DOHH2 (cell line): ENCODE measurements around the gene TBC1D14.
A peak's percentile ranks its signal among the peaks of the same experiment; 100 is the strongest.
"Not testable (repeated sequence)": the region's sequence is repeated elsewhere in the genome, so short reads cannot be mapped to it uniquely, and the experiment has no call there.

Source experiments
- H3F3A ChIP-seq: fragments of 200-600 bp; sonication (generic), shearing (Covaris generic); 2 replicates; pipeline ENCODE4 v1.6.0; 2016; ENCODE audit warnings: antibody characterized with exemption, mild to moderate bottlenecking; ENCODE audit not compliant: control insufficient read depth, insufficient read depth
- H3K27ac ChIP-seq: fragments of 200-600 bp; sonication (generic); 2 replicates; pipeline ENCODE4 v1.5.1; 2014; ENCODE audit warnings: low read depth, mild to moderate bottlenecking, low read length, moderate library complexity
- H3K27me3 ChIP-seq: fragments of 200-600 bp; sonication (generic); 2 replicates; pipeline ENCODE4 v1.6.1; 2014; ENCODE audit warnings: mild to moderate bottlenecking, low read length, mixed read lengths; ENCODE audit not compliant: control insufficient read depth
- H3K36me3 ChIP-seq: fragments of 200-600 bp; sonication (generic); 2 replicates; pipeline ENCODE4 v1.6.1; 2014; ENCODE audit warnings: mild to moderate bottlenecking, low read length, moderate library complexity, mixed read lengths; ENCODE audit not compliant: control insufficient read depth
- H3K4me1 ChIP-seq: fragments of 200-600 bp; sonication (generic); 2 replicates; pipeline ENCODE4 v1.6.1; 2014; ENCODE audit warnings: mild to moderate bottlenecking, low read length, mixed read lengths; ENCODE audit not compliant: control insufficient read depth
- H3K4me2 ChIP-seq: fragments of 200-600 bp; sonication (generic); 2 replicates; pipeline ENCODE4 v1.6.0; 2014; ENCODE audit warnings: mild to moderate bottlenecking, low read length, moderate library complexity
- H3K4me3 ChIP-seq: fragments of 200-600 bp; sonication (generic); 2 replicates; pipeline ENCODE4 v1.5.1; 2014; ENCODE audit warnings: mild to moderate bottlenecking, low read length, mixed read lengths
- H3K79me2 ChIP-seq: fragments of 200-600 bp; sonication (generic); 2 replicates; pipeline ENCODE4 v1.6.1; 2014; ENCODE audit warnings: mild to moderate bottlenecking, low read length, mixed read lengths; ENCODE audit not compliant: control insufficient read depth
- H3K9me2 ChIP-seq: fragments of 200-600 bp; sonication (generic); replicated peaks from 2 replicates; pipeline ENCODE4 v1.6.1; 2014; ENCODE audit warnings: mild to moderate bottlenecking, low read length, mixed read lengths; ENCODE audit not compliant: control insufficient read depth
- H3K9me3 ChIP-seq: fragments of 200-600 bp; sonication (generic); 2 replicates; pipeline ENCODE4 v1.6.1; 2014; ENCODE audit warnings: antibody characterized with exemption, low read length, mixed read lengths; ENCODE audit not compliant: control insufficient read depth, insufficient read depth
- H4K20me1 ChIP-seq: fragments of 200-600 bp; sonication (generic); 2 replicates; pipeline ENCODE4 v1.6.0; 2014; ENCODE audit warnings: low read depth, mild to moderate bottlenecking, antibody characterized with exemption, low read length, moderate library complexity; ENCODE audit not compliant: control insufficient read depth, insufficient read depth
- CTCF ChIP-seq: fragments of 200-600 bp; sonication (generic); IDR thresholded peaks from one replicate; pipeline ENCODE4 v1.5.1; 2014; ENCODE audit warnings: antibody characterized with exemption, mild to moderate bottlenecking, low read depth, low read length; ENCODE audit not compliant: poor library complexity, severe bottlenecking
- EZH2phosphoT487 ChIP-seq: fragments of 200-600 bp; sonication (generic); IDR thresholded peaks from 2 replicates; pipeline ENCODE4 v1.6.1; 2017; ENCODE audit warnings: borderline replicate concordance, mild to moderate bottlenecking, antibody characterized with exemption, low read length, moderate library complexity, mixed read lengths

Gene TBC1D14

GRCh38 chr4:6910960-6911874, 1.6 kb downstream of the TBC1D14 start:
- Histone ChIP-seq H3K9me2 (no peaks in the 10 kb centered on the region), H3K9me3 (no peaks in the 10 kb centered on the region), H4K20me1 (peaks cover 11% of the 10 kb centered on the region), H3F3A (peaks cover 1% of the 10 kb centered on the region; the same call in 1 of the 2 replicates), H3K4me3 (peak overlapping the region; percentile 96), H3K4me1 (peaks cover 69% of the 10 kb centered on the region), H3K79me2 (peaks cover 61% of the 10 kb centered on the region), H3K27ac (peak overlapping the region; percentile 25; the same call in 1 of the 2 replicates), H3K36me3 (peaks cover 7% of the 10 kb centered on the region), H3K27me3 (peaks cover 4% of the 10 kb centered on the region), H3K4me2 (peak overlapping the region; percentile 100)
- TF ChIP-seq EZH2phosphoT487 (no peak), CTCF (no peak)

- not testable (repeated sequence) for H3F3A ChIP-seq, H3K9me3 ChIP-seq, H3K9me2 ChIP-seq, H3K27me3 ChIP-seq
- Histone ChIP-seq H4K20me1 (peaks cover 14% of the 10 kb centered on the region), H3K4me3 (peak overlapping the region; percentile 96), H3K36me3 (peaks cover 13% of the 10 kb centered on the region), H3K4me2 (peak overlapping the region; percentile 100), H3K27ac (peak overlapping the region; percentile 25; the same call in 1 of the 2 replicates), H3K79me2 (peaks cover 68% of the 10 kb centered on the region), H3K4me1 (peaks cover 76% of the 10 kb centered on the region)
Observed at GRCh38 chr4:6911917-6912316, 2.3 kb downstream of the TBC1D14 start.

DNA sequence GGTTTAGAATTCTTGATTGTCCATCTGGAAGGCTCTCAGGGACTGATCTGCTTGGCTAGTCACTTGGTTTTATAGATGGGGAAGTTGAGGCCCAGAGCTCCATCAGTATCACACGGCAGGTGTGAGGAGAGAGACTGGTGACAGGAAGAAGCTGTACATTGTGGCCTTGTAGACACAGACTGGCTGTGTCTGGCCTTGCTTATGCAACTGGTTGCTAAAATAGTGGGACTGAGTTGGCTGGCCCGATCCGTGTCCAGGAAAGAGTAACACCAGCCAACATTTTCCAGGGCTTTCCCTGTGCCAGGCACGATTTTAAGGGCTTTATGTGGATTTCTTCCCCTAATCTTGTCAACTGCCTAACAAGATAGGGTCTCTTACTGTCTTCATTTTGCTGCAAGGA, 2.8 kb downstream of the TBC1D14 start:
- H3K36me3 ChIP-seq: peaks cover 14% of the 10 kb centered on the region
- peaks cover 5% of the 10 kb centered on the region for H3F3A ChIP-seq
- H3K4me3 ChIP-seq: peak overlapping the region; percentile 15; the same call in 1 of the 2 replicates

More for the DNA sequence above, 2.8 kb downstream of the TBC1D14 start:
- Histone ChIP-seq H3K27me3 (peaks cover 3% of the 10 kb centered on the region), H3K9me3 (no peaks in the 10 kb centered on the region), H3K27ac (no peak overlapping the region; the same call in 1 of the 2 replicates), H3K4me1 (peaks cover 82% of the 10 kb centered on the region), H4K20me1 (peaks cover 14% of the 10 kb centered on the region), H3K9me2 (no peaks in the 10 kb centered on the region), H3K79me2 (peaks cover 74% of the 10 kb centered on the region), H3K4me2 (peak overlapping the region; percentile 68)
- TF ChIP-seq EZH2phosphoT487: no peak
- TF ChIP-seq CTCF: no peak
